ENCODE measurements around the gene FAM200C.
A peak's percentile ranks its signal among the peaks of the same experiment; 100 is the strongest.

FAM200C gene

GRCh38 chr5:160390787-160391696 lies 8.8 kb downstream of the FAM200C start:
- Mint-ChIP-seq H3K9me3 (peaks cover 14% of the 10 kb centered on the region), H3K36me3 (no peaks in the 10 kb centered on the region), H3K4me3 (no peak overlapping the region), H3K4me1 (no peaks in the 10 kb centered on the region), H3K27me3 (peaks cover 3% of the 10 kb centered on the region), H3K27ac (no peak overlapping the region)
- DNase-seq: no peak
- CTCF ChIA-PET: interaction anchor here (0.6 to 1.9 kb wide), 16 partner anchors 10 to 369 kb away, joined by 3 to 9 read pairs (median 3); no protein-coding TSS in a partner anchor

DNA sequence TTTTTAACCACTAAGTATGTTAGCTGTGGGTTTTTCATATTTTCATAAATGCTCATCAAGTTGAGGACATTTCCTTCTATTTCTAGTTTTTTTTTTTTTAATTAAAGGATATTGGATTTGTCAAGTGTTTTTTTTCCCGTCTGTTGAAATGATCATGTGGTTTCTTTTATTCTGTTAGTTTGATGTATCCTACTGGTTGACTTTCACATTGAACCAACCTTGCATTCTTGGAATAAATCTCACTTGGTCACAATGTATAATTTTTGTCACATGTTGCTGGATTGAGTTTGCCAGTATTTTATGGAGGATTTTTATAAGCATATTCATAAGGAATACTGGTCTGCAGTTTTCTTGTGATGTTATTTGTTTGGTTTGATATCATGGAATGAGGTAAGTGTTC lies 12.4 kb downstream of the FAM200C start:
- Mint-ChIP-seq H3K27me3 (peaks cover 6% of the 10 kb centered on the region), H3K4me3 (no peak overlapping the region), H3K36me3 (no peaks in the 10 kb centered on the region), H3K9me3 (peaks cover 14% of the 10 kb centered on the region), H3K27ac (no peak overlapping the region), H3K4me1 (no peaks in the 10 kb centered on the region)
- CTCF ChIA-PET: interaction anchor here (0.7 kb wide), 1 partner anchor 11 kb away, joined by 4 read pairs; no protein-coding TSS in a partner anchor
- DNase-seq: no peak

DNA sequence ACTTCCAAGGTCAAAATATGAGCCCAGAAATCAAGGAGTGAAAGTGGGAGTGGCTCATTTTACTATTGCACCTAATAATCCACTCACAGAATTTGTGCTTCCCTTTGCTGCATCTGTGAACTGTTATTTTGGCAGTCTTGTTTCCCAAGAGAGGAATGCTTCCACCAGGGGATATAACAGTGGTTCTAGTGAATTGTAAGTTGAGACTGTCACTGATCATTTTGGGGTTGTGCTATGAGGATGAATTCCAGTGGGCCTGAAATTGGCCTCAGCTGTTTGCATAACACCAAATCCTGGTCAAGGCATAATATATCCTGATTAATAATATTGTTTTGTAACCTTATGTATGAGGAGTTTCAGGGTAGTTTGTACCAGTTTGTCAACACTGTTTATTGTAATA lies 14.4 kb downstream of the FAM200C start:
- CTCF ChIA-PET: no interaction called here
- peaks cover 14% of the 10 kb centered on the region for H3K9me3 Mint-ChIP-seq
- no peaks in the 10 kb centered on the region for H3K36me3 Mint-ChIP-seq
- DNase-seq: no peak
- H3K4me1 Mint-ChIP-seq: no peaks in the 10 kb centered on the region
- H3K27ac Mint-ChIP-seq: no peak overlapping the region
- no peak overlapping the region for H3K4me3 Mint-ChIP-seq
- peaks cover 9% of the 10 kb centered on the region for H3K27me3 Mint-ChIP-seq

DNA sequence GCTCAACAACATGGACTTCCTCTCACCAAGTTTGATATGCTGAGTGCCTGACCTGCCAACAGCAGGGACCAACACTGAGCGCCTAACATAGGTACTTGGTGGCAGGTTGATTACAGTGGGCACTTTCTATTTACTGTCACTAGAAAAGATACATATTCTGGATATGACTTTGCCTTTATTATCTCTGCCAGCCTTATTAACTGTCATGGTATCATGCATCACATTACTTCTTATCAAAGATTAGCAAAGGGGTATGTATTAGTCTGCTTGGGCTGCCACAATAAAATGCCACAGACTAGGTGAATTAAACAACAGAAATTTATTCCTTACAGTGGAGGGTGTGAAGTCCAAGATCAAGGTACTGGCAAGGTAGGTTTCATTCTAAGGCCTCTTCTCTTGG lies 15.2 kb downstream of the FAM200C start:
- no peaks in the 10 kb centered on the region for H3K4me1 Mint-ChIP-seq
- H3K27ac Mint-ChIP-seq: no peak overlapping the region
- H3K4me3 Mint-ChIP-seq: no peak overlapping the region
- peaks cover 14% of the 10 kb centered on the region for H3K9me3 Mint-ChIP-seq
- H3K27me3 Mint-ChIP-seq: peaks cover 15% of the 10 kb centered on the region
- no peak for DNase-seq
- CTCF ChIA-PET: no interaction called here
- H3K36me3 Mint-ChIP-seq: no peaks in the 10 kb centered on the region

GRCh38 chr5:160382346-160382745 lies 17.5 kb downstream of the FAM200C start:
- no peaks in the 10 kb centered on the region for H3K4me1 Mint-ChIP-seq
- no peak overlapping the region for H3K4me3 Mint-ChIP-seq
- no peak for DNase-seq
- peaks cover 24% of the 10 kb centered on the region for H3K27me3 Mint-ChIP-seq
- no peaks in the 10 kb centered on the region for H3K36me3 Mint-ChIP-seq
- peaks cover 3% of the 10 kb centered on the region for H3K9me3 Mint-ChIP-seq
- CTCF ChIA-PET: no interaction called here
- H3K27ac Mint-ChIP-seq: no peak overlapping the region

DNA sequence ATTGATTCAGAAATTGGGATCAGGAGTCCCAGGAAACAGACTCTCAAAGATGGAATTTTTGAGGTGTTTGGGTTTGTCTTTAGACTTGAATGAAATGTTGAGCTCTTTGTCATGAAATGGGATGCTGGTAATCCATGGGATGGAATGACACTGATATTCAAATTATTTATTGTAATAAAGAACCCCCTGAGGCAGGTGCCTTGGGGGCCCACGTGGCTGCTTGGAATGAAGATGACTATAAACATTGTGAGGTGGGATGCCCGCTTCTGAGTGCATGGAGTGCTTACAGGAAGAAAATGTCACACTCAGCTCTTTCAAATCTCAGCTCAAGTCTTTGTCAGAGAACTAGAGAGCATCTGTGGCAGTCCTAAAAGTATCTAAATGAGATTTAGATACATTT lies 19.8 kb downstream of the FAM200C start:
- Mint-ChIP-seq H3K36me3 (no peaks in the 10 kb centered on the region), H3K27ac (no peak overlapping the region), H3K4me1 (no peaks in the 10 kb centered on the region), H3K9me3 (no peaks in the 10 kb centered on the region), H3K4me3 (no peak overlapping the region), H3K27me3 (peaks cover 32% of the 10 kb centered on the region)
- no peak for DNase-seq
- CTCF ChIA-PET: interaction anchor here (1.1 to 1.4 kb wide), 2 partner anchors 9 to 11 kb away, joined by 3 to 4 read pairs; no protein-coding TSS in a partner anchor

- CTCF ChIA-PET: interaction anchor here (1.1 to 1.4 kb wide), 2 partner anchors 9 to 11 kb away, joined by 3 to 4 read pairs; no protein-coding TSS in a partner anchor
- no peaks in the 10 kb centered on the region for H3K36me3 Mint-ChIP-seq
- H3K4me1 Mint-ChIP-seq: no peaks in the 10 kb centered on the region
- H3K27ac Mint-ChIP-seq: no peak overlapping the region
- DNase-seq: no peak
- H3K27me3 Mint-ChIP-seq: peaks cover 37% of the 10 kb centered on the region
- H3K9me3 Mint-ChIP-seq: no peaks in the 10 kb centered on the region
- no peak overlapping the region for H3K4me3 Mint-ChIP-seq
These were observed 20.3 kb downstream of the FAM200C start for GRCh38 chr5:160379511-160379910.

DNA sequence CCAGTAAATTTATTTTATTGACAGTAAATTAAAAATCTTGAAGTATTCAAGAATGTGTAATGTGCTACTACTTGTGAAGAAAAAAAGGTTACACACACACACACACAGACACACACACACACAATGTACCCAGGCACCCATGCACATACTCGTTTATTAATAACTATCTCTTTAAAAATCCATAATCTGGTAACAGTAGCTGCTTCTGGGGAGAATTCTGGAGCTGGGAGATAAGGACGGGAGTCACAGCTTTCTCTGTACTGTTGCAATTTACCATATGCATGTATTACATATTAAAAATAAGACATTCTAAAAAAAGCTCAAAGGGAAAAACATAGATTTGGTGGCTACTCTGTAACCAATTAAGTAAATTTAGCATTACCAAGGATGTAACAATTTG lies 21.5 kb downstream of the FAM200C start:
- Mint-ChIP-seq H3K9me3 (no peaks in the 10 kb centered on the region), H3K4me3 (no peak overlapping the region), H3K27ac (no peak overlapping the region), H3K27me3 (peaks cover 49% of the 10 kb centered on the region), H3K4me1 (no peaks in the 10 kb centered on the region), H3K36me3 (no peaks in the 10 kb centered on the region)
- DNase-seq: no peak
- CTCF ChIA-PET: no interaction called here

GRCh38 chr5:160377651-160378050 lies 22.2 kb downstream of the FAM200C start:
- DNase-seq: no peak
- CTCF ChIA-PET: interaction anchor here (1.3 kb wide), 1 partner anchor 32 kb away, joined by 4 read pairs; no protein-coding TSS in a partner anchor
- no peaks in the 10 kb centered on the region for H3K9me3 Mint-ChIP-seq
- no peaks in the 10 kb centered on the region for H3K36me3 Mint-ChIP-seq
- H3K27ac Mint-ChIP-seq: no peak overlapping the region
- no peaks in the 10 kb centered on the region for H3K4me1 Mint-ChIP-seq
- H3K4me3 Mint-ChIP-seq: no peak overlapping the region
- H3K27me3 Mint-ChIP-seq: peaks cover 55% of the 10 kb centered on the region

DNA sequence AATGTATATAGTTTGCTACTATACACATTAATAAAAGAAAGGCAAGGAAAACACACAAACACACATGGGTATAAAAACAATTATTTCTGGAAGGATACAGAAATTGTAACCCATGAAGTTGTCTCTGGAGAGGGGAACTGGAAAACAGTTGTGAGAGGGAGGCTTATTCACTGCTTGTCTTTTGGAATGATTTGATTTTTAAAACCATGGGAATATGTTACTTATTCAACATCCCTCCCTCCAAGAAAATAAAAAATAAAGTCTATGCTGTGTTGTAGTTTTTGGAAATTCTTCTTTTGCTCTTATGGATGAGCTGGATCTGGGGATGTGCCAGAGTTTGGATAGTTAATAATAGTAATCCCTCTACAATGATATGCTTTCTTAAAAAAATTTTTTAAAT lies 23.4 kb downstream of the FAM200C start:
- Mint-ChIP-seq H3K4me1 (no peaks in the 10 kb centered on the region), H3K36me3 (no peaks in the 10 kb centered on the region), H3K27me3 (peaks cover 60% of the 10 kb centered on the region), H3K4me3 (no peak overlapping the region), H3K27ac (no peak overlapping the region), H3K9me3 (no peaks in the 10 kb centered on the region)
- CTCF ChIA-PET: interaction anchor here (0.6 to 1.3 kb wide), 2 partner anchors 11 to 31 kb away, joined by 4 read pairs; no protein-coding TSS in a partner anchor
- no peak for DNase-seq

- Mint-ChIP-seq H3K27me3 (peaks cover 67% of the 10 kb centered on the region), H3K4me1 (peaks cover 3% of the 10 kb centered on the region), H3K4me3 (no peak overlapping the region), H3K36me3 (no peaks in the 10 kb centered on the region), H3K27ac (no peak overlapping the region), H3K9me3 (no peaks in the 10 kb centered on the region)
- CTCF ChIA-PET: no interaction called here
- no peak for DNase-seq
These were observed 24.2 kb downstream of the FAM200C start for GRCh38 chr5:160375701-160376100.

GRCh38 chr5:160375166-160375565 lies 24.7 kb downstream of the FAM200C start:
- Mint-ChIP-seq H3K9me3 (no peaks in the 10 kb centered on the region), H3K4me1 (peaks cover 6% of the 10 kb centered on the region), H3K27me3 (peaks cover 71% of the 10 kb centered on the region), H3K27ac (no peak overlapping the region), H3K36me3 (no peaks in the 10 kb centered on the region), H3K4me3 (no peak overlapping the region)
- DNase-seq: no peak
- CTCF ChIA-PET: no interaction called here

DNA sequence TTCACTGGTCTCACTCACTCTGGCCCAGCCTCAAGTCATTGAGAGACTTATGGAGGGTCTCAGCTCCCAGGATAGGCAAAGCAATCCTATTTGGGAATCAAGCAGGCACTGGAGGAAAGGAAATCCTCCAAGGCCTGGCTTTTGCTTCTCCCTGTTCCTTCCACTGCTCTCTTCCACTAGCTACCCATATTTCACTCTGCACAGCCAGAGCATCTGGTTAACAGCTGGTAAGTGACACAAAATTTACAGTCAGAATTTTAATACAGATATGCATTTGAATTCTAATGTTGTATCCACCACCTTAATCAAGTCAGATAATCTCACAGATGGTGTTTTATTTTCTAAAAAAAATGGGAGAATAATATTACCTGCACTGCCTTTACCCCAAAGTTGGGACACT lies 28.6 kb downstream of the FAM200C start:
- H3K36me3 Mint-ChIP-seq: no peaks in the 10 kb centered on the region
- peaks cover 92% of the 10 kb centered on the region for H3K27me3 Mint-ChIP-seq
- no peaks in the 10 kb centered on the region for H3K9me3 Mint-ChIP-seq
- no peak overlapping the region for H3K27ac Mint-ChIP-seq
- no peak overlapping the region for H3K4me3 Mint-ChIP-seq
- CTCF ChIA-PET: no interaction called here
- DNase-seq: no peak
- H3K4me1 Mint-ChIP-seq: peaks cover 12% of the 10 kb centered on the region

DNA sequence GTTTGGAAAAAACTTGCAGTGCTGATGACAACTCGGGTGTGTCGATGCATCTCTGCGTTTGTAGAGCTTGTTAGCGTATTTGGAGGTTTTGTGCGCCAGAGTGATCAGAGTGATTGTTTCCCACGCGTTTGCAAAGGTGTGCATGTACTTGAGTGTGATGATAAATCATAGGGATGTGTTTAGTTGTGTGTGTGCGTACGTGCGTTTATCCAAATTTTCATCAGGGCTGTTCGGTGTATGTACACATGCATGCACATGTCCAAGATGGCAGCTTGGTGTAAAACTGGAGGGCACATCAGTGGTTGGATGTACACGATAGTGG lies 29.2 kb downstream of the FAM200C start:
- Mint-ChIP-seq H3K4me3 (peak overlapping the region; percentile 0), H3K9me3 (no peaks in the 10 kb centered on the region), H3K27me3 (peaks cover 87% of the 10 kb centered on the region), H3K4me1 (peaks cover 12% of the 10 kb centered on the region), H3K27ac (no peak overlapping the region), H3K36me3 (no peaks in the 10 kb centered on the region)
- CTCF ChIA-PET: interaction anchor here (1.3 to 1.4 kb wide), 2 partner anchors 10 to 172 kb away, joined by 3 to 4 read pairs; no protein-coding TSS in a partner anchor
- DNase-seq: no peak
